Nephron progenitor cell (in vitro differentiated cells): ENCODE results near the gene AIF1L.

Experiments used
- DNase-seq: peaks from one replicate; pipeline ENCODE4 v3.0.0; 2021
- H3K27ac Mint-ChIP-seq: 2 replicates; pipeline ENCODE4 v1.8.0; 2021; ENCODE audit warnings: mild to moderate bottlenecking, moderate library complexity, mixed read lengths
- H3K27me3 Mint-ChIP-seq: 2 replicates; pipeline ENCODE4 v1.8.0; 2021; ENCODE audit warnings: mild to moderate bottlenecking, low read depth, mixed read lengths; ENCODE audit not compliant: poor library complexity
- H3K36me3 Mint-ChIP-seq: 2 replicates; pipeline ENCODE4 v1.8.0; 2021; ENCODE audit warnings: low read depth, mixed read lengths
- H3K4me1 Mint-ChIP-seq: 2 replicates; pipeline ENCODE4 v1.8.0; 2021; ENCODE audit warnings: mixed read lengths
- H3K4me3 Mint-ChIP-seq: 2 replicates; pipeline ENCODE4 v1.8.0; 2021; ENCODE audit warnings: mild to moderate bottlenecking, moderate library complexity, mixed read lengths
- H3K9me3 Mint-ChIP-seq: 2 replicates; pipeline ENCODE4 v1.8.0; 2021; ENCODE audit warnings: mild to moderate bottlenecking, moderate library complexity, mixed read lengths
- TF ChIP-seq, protein P1 (sequence below): fragments of 200-600 bp; sonication (generic); IDR thresholded peaks from 2 replicates; pipeline ENCODE4 v1.5.0; 2021; ENCODE audit warnings: antibody characterized with exemption

Gene AIF1L

DNA sequence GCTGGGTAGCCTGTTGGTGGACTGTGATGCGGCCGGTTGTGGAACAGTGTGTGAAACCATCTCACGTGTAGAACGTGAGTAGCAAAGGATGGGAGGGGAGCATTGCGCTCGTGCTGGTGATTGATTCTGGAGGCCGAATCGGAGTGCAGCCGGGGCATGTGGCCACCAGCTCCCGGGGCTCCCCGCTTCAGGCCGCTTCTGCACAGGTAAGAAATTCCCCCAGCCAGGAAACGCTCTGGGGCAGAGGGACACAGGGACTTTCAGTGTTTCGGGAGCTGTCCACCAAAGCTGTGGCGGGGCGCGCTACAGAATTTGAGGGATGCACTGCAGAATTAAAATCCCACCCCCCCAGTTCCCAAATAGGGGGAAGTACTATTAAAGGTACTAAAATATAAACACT, 45.5 kb upstream of the AIF1L start:
- no peaks in the 10 kb centered on the region for H3K36me3 Mint-ChIP-seq
- TF ChIP-seq, protein P1, sequence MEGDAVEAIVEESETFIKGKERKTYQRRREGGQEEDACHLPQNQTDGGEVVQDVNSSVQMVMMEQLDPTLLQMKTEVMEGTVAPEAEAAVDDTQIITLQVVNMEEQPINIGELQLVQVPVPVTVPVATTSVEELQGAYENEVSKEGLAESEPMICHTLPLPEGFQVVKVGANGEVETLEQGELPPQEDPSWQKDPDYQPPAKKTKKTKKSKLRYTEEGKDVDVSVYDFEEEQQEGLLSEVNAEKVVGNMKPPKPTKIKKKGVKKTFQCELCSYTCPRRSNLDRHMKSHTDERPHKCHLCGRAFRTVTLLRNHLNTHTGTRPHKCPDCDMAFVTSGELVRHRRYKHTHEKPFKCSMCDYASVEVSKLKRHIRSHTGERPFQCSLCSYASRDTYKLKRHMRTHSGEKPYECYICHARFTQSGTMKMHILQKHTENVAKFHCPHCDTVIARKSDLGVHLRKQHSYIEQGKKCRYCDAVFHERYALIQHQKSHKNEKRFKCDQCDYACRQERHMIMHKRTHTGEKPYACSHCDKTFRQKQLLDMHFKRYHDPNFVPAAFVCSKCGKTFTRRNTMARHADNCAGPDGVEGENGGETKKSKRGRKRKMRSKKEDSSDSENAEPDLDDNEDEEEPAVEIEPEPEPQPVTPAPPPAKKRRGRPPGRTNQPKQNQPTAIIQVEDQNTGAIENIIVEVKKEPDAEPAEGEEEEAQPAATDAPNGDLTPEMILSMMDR, result no peak
- peaks cover 4% of the 10 kb centered on the region for H3K9me3 Mint-ChIP-seq
- H3K4me1 Mint-ChIP-seq, result no peaks in the 10 kb centered on the region
- no peak overlapping the region for H3K4me3 Mint-ChIP-seq
- no peak for DNase-seq
- H3K27me3 Mint-ChIP-seq, result peaks cover 13% of the 10 kb centered on the region
- H3K27ac Mint-ChIP-seq, result no peak overlapping the region

DNA sequence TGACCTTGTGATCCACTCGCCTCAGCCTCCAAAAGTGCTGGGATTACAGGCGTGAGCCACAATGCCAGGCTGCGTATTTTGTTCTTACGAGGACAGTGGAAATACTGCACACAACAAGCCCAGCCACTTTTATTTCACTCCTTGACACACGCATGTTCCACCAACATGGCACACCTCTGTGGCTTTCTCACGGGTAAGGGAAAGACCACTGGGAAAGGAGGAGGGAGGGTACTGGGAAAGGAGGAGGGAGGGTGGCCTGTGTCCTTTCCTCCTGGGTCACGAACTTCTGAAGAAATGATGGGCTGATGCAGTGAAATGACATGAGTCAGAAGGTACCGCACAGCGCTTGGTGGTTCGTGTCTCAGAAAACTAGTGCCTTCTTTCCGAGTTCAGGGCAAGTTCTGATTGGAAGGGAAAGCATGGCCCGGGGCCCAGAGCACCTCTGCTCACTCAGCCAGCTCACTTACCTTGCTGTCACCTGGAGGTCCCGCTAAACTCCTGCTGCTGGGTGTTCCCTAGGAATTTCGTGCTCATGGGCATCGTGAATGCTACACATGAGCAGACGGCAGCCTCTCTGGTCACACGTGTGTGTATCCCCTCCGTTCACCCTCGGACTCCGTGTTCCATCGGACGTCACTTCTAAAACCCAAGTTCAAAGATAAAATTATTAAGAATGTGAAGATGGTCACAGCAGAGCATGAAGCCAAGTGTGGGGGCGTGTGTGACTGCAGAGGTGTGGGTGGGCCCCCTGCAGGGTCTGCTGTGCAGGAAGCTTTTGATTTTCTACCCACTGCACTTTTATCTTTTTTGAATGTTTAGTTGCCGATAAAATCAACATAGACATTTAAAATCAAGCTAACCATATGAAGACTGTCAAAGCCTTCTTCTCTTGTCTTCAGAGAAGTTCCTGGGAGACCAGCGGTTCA, 44.5 kb upstream of the AIF1L start:
- Mint-ChIP-seq H3K4me3 (no peak overlapping the region), H3K27me3 (peaks cover 10% of the 10 kb centered on the region), H3K9me3 (peaks cover 4% of the 10 kb centered on the region), H3K36me3 (no peaks in the 10 kb centered on the region), H3K4me1 (no peaks in the 10 kb centered on the region), H3K27ac (no peak overlapping the region)
- DNase-seq, result no peak
- TF ChIP-seq, protein P1, result no peak

DNA sequence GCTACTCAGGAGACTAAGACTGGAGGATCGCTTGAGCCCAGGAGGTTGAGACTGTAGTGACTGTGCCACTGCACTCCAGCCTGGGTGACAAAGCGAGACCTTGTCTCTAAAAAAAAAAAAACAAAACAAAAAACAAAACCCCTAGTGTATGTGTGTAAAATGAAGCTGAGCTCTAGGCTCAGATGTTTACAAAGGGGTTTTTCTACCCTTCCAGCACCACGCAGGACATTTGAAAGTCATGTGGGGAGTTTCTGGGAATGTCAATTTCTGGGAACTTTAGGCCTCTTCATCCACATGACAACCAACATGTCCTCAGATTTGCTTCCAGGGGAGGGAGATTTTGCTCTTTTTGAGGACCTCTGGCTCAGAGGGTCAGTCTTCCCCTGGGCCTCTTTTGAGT, 42.4 kb upstream of the AIF1L start:
- Mint-ChIP-seq H3K4me3 (no peak overlapping the region), H3K4me1 (no peaks in the 10 kb centered on the region), H3K9me3 (peaks cover 4% of the 10 kb centered on the region), H3K27me3 (peaks cover 4% of the 10 kb centered on the region), H3K27ac (no peak overlapping the region), H3K36me3 (no peaks in the 10 kb centered on the region)
- TF ChIP-seq, protein P1, result no peak
- DNase-seq, result no peak

DNA sequence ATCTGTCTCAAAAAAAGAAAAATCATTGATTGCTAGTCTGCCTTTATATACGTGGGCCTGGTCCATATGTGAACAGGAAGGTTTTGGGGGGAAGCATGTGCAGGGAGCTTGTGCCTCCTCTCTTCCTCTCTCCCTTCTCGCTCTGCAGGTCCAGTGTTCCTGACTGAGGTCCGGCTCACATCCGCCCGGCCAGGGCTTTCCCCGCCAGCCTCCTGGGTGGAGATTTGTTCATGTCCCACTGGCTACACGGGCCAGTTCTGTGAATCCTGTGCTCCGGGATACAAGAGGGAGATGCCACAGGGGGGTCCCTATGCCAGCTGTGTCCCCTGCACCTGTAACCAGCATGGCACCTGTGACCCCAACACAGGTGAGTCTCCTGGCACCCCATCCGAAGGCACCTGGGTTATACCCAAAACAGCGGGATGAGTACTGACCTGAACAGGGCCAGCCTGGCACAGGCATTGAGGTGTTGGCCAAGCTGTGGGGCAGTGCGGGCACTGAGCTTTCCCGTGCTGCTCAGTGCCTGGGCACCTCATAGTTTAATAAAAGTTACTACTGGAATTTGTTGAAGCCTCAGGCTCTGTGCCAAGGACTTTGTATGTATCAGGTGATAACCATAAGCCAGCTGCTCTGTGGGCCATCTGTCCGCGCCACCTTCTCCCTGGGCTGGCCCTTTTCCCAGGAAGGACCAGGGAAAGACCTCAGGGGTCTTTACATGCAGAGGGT, 39.4 kb upstream of the AIF1L start:
- Mint-ChIP-seq H3K4me3 (no peak overlapping the region), H3K4me1 (no peaks in the 10 kb centered on the region), H3K9me3 (no peaks in the 10 kb centered on the region), H3K36me3 (no peaks in the 10 kb centered on the region), H3K27ac (no peak overlapping the region), H3K27me3 (peaks cover 8% of the 10 kb centered on the region)
- no peak for DNase-seq
- TF ChIP-seq, protein P1, result no peak

DNA sequence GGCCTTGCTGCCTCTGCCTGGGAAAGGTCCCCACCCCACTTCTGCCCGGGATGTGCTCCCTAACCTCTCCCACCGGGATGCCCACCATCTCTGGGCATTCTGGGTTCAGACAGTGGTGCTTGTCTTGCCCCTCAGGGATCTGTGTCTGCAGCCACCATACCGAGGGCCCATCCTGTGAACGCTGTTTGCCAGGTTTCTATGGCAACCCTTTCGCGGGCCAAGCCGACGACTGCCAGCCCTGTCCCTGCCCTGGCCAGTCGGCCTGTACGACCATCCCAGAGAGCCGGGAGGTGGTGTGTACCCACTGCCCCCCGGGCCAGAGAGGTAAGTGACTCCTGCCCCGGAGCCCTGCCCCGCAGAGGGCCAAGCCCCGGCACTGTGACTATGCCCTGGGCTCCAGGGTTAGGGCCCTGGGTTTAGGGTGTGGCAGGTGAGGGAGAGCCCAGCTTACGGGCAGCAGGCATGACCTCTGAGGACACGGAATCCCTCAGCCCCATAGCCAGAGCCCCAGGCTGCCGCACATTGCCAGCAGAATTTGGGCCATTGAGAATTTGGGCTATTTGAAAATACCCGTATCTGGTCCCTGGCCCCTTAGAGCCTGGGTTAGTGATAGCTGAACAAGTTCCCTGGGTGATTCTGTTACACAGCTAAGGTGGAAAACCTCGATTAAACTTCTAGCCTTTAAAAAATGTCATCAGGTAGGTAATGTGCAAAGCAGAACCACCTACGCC, 35.3 kb upstream of the AIF1L start:
- Mint-ChIP-seq H3K36me3 (no peaks in the 10 kb centered on the region), H3K4me1 (no peaks in the 10 kb centered on the region), H3K9me3 (no peaks in the 10 kb centered on the region), H3K27me3 (peaks cover 19% of the 10 kb centered on the region), H3K4me3 (no peak overlapping the region), H3K27ac (no peak overlapping the region)
- TF ChIP-seq, protein P1, result no peak
- no peak for DNase-seq
